GM12874 (cell line): ENCODE measurements around the gene ZNF148.

Source experiments
- TF ChIP-seq, protein P1 (sequence below): IDR thresholded peaks from 2 replicates; pipeline ENCODE4 v1.5.1; 2011; ENCODE audit warnings: low read depth, mild to moderate bottlenecking, control low read depth, low read length, moderate library complexity; ENCODE audit not compliant: insufficient read depth

The ZNF148 gene

DNA sequence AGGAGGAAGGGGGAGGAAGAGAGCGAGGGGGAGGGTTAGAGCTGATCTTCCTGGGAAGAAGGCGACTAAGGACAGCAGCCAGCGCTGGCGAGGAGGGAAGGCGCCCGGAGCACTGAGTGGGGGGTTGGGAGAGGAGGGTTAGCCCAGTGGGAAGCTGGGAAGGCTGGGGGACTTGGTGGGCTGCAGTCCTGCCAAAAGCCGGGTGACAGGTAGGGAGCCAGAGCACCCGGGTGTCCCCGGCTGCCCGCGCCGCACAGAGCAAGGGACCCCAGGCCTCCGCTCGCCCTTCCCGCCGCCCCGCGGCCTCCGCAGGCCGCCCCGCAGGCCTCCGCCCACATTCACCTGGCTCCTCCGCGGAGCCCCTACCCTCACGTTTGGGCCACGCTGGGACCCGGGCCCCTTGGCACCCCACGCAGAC, 163.0 kb downstream of the ZNF148 start:
- TF ChIP-seq, protein P1, sequence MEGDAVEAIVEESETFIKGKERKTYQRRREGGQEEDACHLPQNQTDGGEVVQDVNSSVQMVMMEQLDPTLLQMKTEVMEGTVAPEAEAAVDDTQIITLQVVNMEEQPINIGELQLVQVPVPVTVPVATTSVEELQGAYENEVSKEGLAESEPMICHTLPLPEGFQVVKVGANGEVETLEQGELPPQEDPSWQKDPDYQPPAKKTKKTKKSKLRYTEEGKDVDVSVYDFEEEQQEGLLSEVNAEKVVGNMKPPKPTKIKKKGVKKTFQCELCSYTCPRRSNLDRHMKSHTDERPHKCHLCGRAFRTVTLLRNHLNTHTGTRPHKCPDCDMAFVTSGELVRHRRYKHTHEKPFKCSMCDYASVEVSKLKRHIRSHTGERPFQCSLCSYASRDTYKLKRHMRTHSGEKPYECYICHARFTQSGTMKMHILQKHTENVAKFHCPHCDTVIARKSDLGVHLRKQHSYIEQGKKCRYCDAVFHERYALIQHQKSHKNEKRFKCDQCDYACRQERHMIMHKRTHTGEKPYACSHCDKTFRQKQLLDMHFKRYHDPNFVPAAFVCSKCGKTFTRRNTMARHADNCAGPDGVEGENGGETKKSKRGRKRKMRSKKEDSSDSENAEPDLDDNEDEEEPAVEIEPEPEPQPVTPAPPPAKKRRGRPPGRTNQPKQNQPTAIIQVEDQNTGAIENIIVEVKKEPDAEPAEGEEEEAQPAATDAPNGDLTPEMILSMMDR = no peak

DNA sequence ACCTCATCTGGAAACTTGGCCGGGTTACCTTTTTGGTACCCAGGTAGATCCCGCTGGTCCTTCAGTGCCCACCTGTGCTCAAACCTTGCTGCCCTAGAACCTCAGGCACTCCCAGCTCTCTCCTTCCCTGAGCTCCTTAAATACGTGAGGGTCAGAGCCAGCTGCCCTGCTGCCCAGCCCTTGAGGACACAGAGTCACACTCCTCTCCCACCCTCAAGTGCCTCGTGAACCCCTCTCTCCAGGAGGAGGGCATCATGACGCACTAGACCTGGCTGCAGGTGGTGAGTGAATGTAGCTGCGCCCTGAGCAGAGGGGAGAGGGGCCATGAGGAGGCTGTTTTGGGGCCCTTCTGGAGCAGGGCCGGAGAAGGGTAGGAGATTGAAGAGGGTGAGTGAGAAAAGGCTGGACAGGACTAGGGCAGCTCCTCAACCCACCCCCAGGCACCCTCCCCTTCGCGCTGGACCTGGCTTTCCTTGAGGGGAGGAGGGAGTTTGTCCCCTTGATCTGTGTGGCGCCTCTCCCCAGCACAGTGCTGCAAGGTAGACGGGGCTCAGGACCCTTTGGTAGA, 163.5 kb downstream of the ZNF148 start:
- TF ChIP-seq, protein P1 = no peak

DNA sequence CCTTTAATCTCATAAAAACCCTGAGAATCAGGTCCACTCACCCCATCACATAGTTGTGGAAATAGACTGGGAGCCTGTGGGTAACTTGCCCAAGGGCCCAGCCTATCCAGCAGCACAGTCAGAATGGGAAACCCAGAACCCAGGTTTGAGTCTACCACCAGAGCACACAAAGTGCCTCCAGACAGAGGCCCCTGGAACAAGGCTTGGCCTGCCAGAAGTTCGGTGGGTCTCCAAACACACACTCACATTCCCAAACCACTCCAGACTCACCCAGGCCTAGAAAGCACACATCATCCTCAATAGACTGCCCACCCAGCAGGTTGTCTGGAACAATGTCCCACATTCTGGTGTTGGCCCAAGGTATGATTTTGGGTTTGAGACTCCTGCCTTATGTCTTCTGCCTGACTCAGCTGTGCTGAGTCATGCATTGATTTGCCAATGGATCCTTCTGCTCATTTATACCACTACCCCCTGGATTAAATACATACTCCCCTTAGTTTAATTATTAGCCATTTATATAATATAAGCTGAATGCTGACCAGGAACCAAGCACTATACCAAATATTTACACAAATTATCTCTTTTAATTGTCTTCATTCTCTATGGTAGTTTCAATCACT, 167.1 kb downstream of the ZNF148 start:
- TF ChIP-seq, protein P1 = no peak

GRCh38 chr3:125207507-125207906, 167.6 kb downstream of the ZNF148 start:
- TF ChIP-seq, protein P1 = no peak

DNA sequence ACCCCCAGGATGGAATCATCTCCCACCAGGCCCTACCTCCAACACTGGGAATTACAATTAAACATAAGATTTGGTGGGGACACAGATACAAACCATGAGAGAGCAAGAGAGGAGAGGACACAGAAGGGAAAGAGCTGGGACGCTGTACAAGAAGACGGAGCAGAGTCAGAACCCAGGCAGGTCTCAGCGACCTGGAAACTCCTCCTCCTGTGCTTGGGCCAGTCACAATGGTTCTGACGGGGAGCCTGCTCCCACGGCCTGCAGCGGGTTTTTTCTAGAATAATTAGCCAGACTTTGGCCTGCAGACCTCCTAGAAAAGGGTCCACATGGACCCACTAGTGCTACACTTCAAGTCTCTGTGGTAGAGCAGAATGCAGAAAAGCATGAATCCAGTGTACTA, 168.2 kb downstream of the ZNF148 start:
- TF ChIP-seq, protein P1 = no peak

DNA sequence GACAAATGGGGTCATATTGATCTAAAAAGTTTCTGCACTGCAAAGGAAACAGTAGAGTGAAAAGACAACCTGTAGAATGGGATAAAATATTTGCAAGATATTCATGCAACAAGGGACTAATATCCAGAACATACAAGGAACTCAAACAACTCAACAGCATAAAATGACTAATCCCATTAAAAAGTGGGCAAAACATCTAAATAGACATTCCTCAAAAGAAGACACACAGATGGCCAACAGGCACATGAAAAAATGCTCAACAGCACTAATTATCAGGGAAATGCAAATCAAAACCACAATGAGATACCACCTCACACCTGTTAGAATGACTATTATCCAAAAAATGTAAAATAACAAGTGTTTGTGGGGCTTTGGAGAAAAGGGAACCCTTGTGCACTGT, 171.4 kb downstream of the ZNF148 start:
- TF ChIP-seq, protein P1 = no peak

- TF ChIP-seq, protein P1 = peak; percentile 30
Measured at GRCh38 chr3:125202197-125202596, 172.9 kb downstream of the ZNF148 start.
